CD14-positive monocyte (primary cell): ENCODE measurements around the gene NRXN3. TPM values are rescaled to one million over a fixed set of nuclear protein-coding genes. Genes with fewer than 3 reads are reported as not detected.

Experiments used
- DNase-seq, 3 donors: peaks; one replicate each; pipeline ENCODE4 v3.0.0-alpha.2; 2011 to 2022
- H2AFZ ChIP-seq: 2 replicates; pipeline ENCODE4 v1.6.0; 2012; ENCODE audit warnings: mild to moderate bottlenecking, low read depth, low read length, inconsistent platforms; ENCODE audit not compliant: insufficient read depth, poor library complexity, severe bottlenecking
- H3K27ac ChIP-seq, 2 donors: 1 replicate in 1 of 2; 2 replicates in 1 of 2; pipeline ENCODE4 v1.5.1; 2012 to 2013; ENCODE audit warnings: low read length in 2 of 2, control low read depth in 1 of 2, inconsistent platforms in 1 of 2, low read depth in 1 of 2, mild to moderate bottlenecking in 1 of 2
- H3K27me3 ChIP-seq, 2 donors: one replicate each; pipeline versions ENCODE4 v1.6.0 to v1.6.1; 2011 to 2013; ENCODE audit warnings: low read length in 2 of 2; ENCODE audit not compliant: control insufficient read depth in 2 of 2, insufficient read depth in 2 of 2
- H3K36me3 ChIP-seq, 2 donors: replicated peaks in 1 of 2; 1 replicate in 1 of 2; 2 replicates in 1 of 2; pipeline versions ENCODE4 v1.5.1 to v1.6.1; 2012 to 2013; ENCODE audit warnings: low read length in 2 of 2, control low read depth in 1 of 2, inconsistent platforms in 1 of 2, mild to moderate bottlenecking in 1 of 2; ENCODE audit not compliant: insufficient read depth in 2 of 2, control insufficient read depth in 1 of 2
- H3K4me1 ChIP-seq, 2 donors: 1 replicate in 1 of 2; 2 replicates in 1 of 2; pipeline versions ENCODE4 v1.5.1 to v1.6.1; 2012 to 2013; ENCODE audit warnings: low read length in 2 of 2, control low read depth in 1 of 2, inconsistent platforms in 1 of 2, mild to moderate bottlenecking in 1 of 2, moderate library complexity in 1 of 2; ENCODE audit not compliant: insufficient read depth in 2 of 2, control insufficient read depth in 1 of 2
- H3K4me2 ChIP-seq: replicated peaks from 2 replicates; pipeline ENCODE3; 2012; ENCODE audit warnings: low read length, moderate library complexity, mild to moderate bottlenecking; ENCODE audit not compliant: poor library complexity, severe bottlenecking; ENCODE audit errors: extremely low read depth
- H3K4me3 ChIP-seq, 3 experiments: fragments of 200-600 bp in 1 of 3; sonication (generic) in 1 of 3; replicated peaks in 1 of 3; 1 replicate in 2 of 3; 2 replicates in 1 of 3; pipeline ENCODE4 v1.5.1; 2011 to 2013; ENCODE audit warnings: low read length in 3 of 3, mild to moderate bottlenecking in 3 of 3, control low read depth in 2 of 3, low read depth in 2 of 3, inconsistent platforms in 1 of 3, moderate library complexity in 1 of 3
- H3K79me2 ChIP-seq: 2 replicates; pipeline ENCODE4 v1.6.0; 2012; ENCODE audit warnings: mild to moderate bottlenecking, control low read depth, inconsistent platforms, low read length, moderate library complexity; ENCODE audit not compliant: insufficient read depth
- H3K9ac ChIP-seq: 2 replicates; pipeline ENCODE4 v1.6.0; 2017; ENCODE audit warnings: low read length, mild to moderate bottlenecking; ENCODE audit not compliant: insufficient read depth, poor library complexity, severe bottlenecking
- H3K9me3 ChIP-seq, 2 donors: replicated peaks in 1 of 2; 1 replicate in 1 of 2; 2 replicates in 1 of 2; pipeline versions ENCODE4 v1.5.1 to v1.6.1; 2012 to 2013; ENCODE audit warnings: low read length in 2 of 2, control low read depth in 1 of 2; ENCODE audit not compliant: control insufficient read depth in 1 of 2, insufficient read depth in 1 of 2
- H4K20me1 ChIP-seq: 2 replicates; pipeline ENCODE4 v1.6.0; 2012; ENCODE audit warnings: mild to moderate bottlenecking, low read length, control low read depth, moderate library complexity; ENCODE audit not compliant: insufficient read depth
- H3K27ac Mint-ChIP-seq, 7 donors: one replicate each; pipeline ENCODE4 v1.8.0; 2020; ENCODE audit warnings: mild to moderate bottlenecking in 7 of 7, mixed read lengths in 7 of 7, moderate library complexity in 6 of 7, inconsistent platforms in 2 of 7
- H3K27me3 Mint-ChIP-seq, 3 donors: one replicate each; pipeline ENCODE4 v1.8.0; 2021 to 2022; ENCODE audit warnings: low read depth in 3 of 3, mild to moderate bottlenecking in 3 of 3, mixed read lengths in 3 of 3, moderate library complexity in 3 of 3, inconsistent platforms in 1 of 3
- H3K36me3 Mint-ChIP-seq, 2 donors: one replicate each; pipeline ENCODE4 v1.8.0; 2020; ENCODE audit warnings: mixed read lengths in 2 of 2, inconsistent platforms in 1 of 2, mild to moderate bottlenecking in 1 of 2
- H3K4me1 Mint-ChIP-seq: one replicate; pipeline ENCODE4 v1.8.0; 2020; ENCODE audit warnings: mild to moderate bottlenecking, mixed read lengths
- H3K4me3 Mint-ChIP-seq, 2 donors: one replicate each; pipeline ENCODE4 v1.8.0; 2020; ENCODE audit warnings: mild to moderate bottlenecking in 2 of 2, mixed read lengths in 2 of 2, moderate library complexity in 1 of 2
- H3K9me3 Mint-ChIP-seq, 7 donors: one replicate each; pipeline ENCODE4 v1.8.0; 2020 to 2022; ENCODE audit warnings: mixed read lengths in 7 of 7, mild to moderate bottlenecking in 6 of 7, moderate library complexity in 6 of 7, inconsistent platforms in 2 of 7
- WGBS: methylation state at CpG from one replicate; pipeline ENCODE4 v1.1.5; 2013; ENCODE audit warnings: missing lambda C conversion rate; ENCODE audit not compliant: insufficient coverage; 5-methylcytosine and 5-hydroxymethylcytosine counted together
- intact Hi-C, 2 donors: fragments of 100-400 bp; cut with micrococcal nuclease; formaldehyde crosslinking; loops; one replicate each; pipeline versions ENCODE4 v1.15.0 to v1.15.1; 2023
- polyA plus RNA-seq, 3 donors: library from polyadenylated mRNA; depleted of rRNA in 1 of 3; unstranded in 2 of 3; stranded (reverse) in 1 of 3; fragments of 300-500 nt in 2 of 3; fragments of >200 nt in 1 of 3; fragmentation: Illumina TruSeq in 2 of 3; gene quantifications; 1 replicate in 2 of 3; 2 replicates in 1 of 3; pipeline ENCODE4 v1.2.3, GENCODE V29; 2012 to 2021
- TF ChIP-seq, protein P1 (sequence below): fragments of 200-600 bp; IDR thresholded peaks from one replicate; pipeline ENCODE4 v1.8.0; 2022; ENCODE audit warnings: antibody characterized with exemption, mild to moderate bottlenecking

NRXN3 gene
- polyA plus RNA-seq, 3 donors, result not detected

DNA sequence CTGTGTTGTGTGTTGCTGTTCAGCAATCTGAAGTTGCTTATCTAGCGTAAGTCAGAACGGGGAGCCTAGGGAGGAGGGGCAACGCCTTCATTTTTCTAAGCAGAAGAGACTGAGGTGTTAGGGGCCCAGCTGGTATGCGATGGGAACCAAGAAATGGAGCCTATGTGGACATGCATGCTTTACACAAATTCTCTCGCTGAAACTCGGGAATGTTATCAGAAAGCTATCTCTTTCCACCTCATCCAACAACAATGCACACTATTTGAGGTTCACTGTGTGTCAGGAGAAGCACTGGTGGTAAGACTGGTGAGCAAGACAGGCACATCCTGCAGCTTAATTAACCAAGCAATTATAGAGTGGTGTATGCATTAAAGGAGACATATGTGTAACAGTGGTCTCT, 89.7 kb downstream of the NRXN3 start:
- no peak overlapping the region for H3K4me3 Mint-ChIP-seq
- TF ChIP-seq, protein P1, sequence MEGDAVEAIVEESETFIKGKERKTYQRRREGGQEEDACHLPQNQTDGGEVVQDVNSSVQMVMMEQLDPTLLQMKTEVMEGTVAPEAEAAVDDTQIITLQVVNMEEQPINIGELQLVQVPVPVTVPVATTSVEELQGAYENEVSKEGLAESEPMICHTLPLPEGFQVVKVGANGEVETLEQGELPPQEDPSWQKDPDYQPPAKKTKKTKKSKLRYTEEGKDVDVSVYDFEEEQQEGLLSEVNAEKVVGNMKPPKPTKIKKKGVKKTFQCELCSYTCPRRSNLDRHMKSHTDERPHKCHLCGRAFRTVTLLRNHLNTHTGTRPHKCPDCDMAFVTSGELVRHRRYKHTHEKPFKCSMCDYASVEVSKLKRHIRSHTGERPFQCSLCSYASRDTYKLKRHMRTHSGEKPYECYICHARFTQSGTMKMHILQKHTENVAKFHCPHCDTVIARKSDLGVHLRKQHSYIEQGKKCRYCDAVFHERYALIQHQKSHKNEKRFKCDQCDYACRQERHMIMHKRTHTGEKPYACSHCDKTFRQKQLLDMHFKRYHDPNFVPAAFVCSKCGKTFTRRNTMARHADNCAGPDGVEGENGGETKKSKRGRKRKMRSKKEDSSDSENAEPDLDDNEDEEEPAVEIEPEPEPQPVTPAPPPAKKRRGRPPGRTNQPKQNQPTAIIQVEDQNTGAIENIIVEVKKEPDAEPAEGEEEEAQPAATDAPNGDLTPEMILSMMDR, result no peak
- intact Hi-C loops, result no loop called here
- H3K27ac Mint-ChIP-seq, result no peak overlapping the region
- Histone ChIP-seq H4K20me1 (no peaks in the 10 kb centered on the region), H3K9me3 (no peaks in the 10 kb centered on the region), H3K4me1 (no peaks in the 10 kb centered on the region), H3K79me2 (no peaks in the 10 kb centered on the region), H2AFZ (no peak overlapping the region), H3K9ac (no peak overlapping the region), H3K27ac (no peak overlapping the region), H3K36me3 (no peaks in the 10 kb centered on the region), H3K4me2 (no peak overlapping the region), H3K4me3 (no peak overlapping the region), H3K27me3 (no peaks in the 10 kb centered on the region)
- H3K27me3 Mint-ChIP-seq, result peaks cover 1 to 9% (median 3%) of the 10 kb centered on the region in 3 donors
- 60% methylated on average over 2 of the region's 6 CpGs for WGBS
- no peak for DNase-seq
- H3K9me3 Mint-ChIP-seq, result peaks cover 0 to 4% (median 0%) of the 10 kb centered on the region in 7 donors
- no peaks in the 10 kb centered on the region for H3K4me1 Mint-ChIP-seq
- no peaks in the 10 kb centered on the region for H3K36me3 Mint-ChIP-seq

DNA sequence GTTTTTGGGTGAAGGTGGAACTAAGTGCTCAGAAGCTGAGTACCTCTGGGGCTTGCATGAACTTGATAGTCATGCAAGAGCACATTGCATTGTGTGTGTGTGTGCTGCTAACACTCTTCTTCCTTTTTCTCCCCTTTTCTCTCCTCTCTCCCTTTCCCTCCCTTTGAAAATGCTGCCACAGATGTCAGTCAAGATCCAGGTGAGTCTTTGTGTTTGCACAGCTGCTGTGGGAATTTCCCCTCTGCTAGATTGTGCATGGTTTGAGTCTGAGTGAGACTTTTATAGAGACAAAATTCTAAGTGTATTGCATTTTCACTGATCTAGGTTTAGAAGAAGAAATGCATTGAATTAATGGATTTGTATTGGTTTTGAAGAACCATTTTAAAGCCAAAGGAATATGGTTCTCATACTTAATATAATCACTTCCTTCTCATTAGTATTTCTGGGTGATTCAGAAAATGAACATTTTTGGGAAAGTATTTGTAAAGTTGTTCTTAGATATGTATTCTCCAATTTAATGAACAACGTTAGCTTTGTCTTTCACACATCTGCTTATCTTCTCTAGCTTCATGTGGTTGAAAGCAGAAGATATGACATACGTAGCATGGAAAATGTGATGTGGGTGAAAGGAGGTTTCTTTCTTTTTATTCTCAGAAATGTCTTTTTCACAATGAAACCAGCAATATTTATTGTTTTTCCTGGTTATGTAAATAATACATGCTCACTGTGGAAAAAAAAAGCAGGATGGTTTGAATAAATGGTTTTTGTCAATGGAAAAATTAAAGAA, 108.5 kb downstream of the NRXN3 start:
- Histone ChIP-seq H3K79me2 (no peaks in the 10 kb centered on the region), H3K27me3 (no peaks in the 10 kb centered on the region), H2AFZ (no peak overlapping the region), H3K9me3 (no peaks in the 10 kb centered on the region), H3K9ac (no peak overlapping the region), H3K4me1 (no peaks in the 10 kb centered on the region), H3K27ac (no peak overlapping the region), H4K20me1 (no peaks in the 10 kb centered on the region), H3K36me3 (no peaks in the 10 kb centered on the region), H3K4me3 (no peak overlapping the region), H3K4me2 (no peak overlapping the region)
- no peaks in the 10 kb centered on the region for H3K36me3 Mint-ChIP-seq
- no CpG with 5 or more reads among the region's 2 CpGs for WGBS
- TF ChIP-seq, protein P1, result no peak
- DNase-seq, result no peak
- no peak overlapping the region for H3K4me3 Mint-ChIP-seq
- H3K9me3 Mint-ChIP-seq, result peaks cover 0 to 5% (median 0%) of the 10 kb centered on the region in 7 donors
- peaks cover 0 to 5% (median 3%) of the 10 kb centered on the region in 3 donors for H3K27me3 Mint-ChIP-seq
- no peak overlapping the region for H3K27ac Mint-ChIP-seq
- no peaks in the 10 kb centered on the region for H3K4me1 Mint-ChIP-seq
- intact Hi-C loops, result no loop called here
